IMR-90 (cell line): ENCODE measurements around the gene AGAP1. TPM values are rescaled to one million over a fixed set of nuclear protein-coding genes. Genes with fewer than 3 reads are reported as not detected.

Experiments used
- ATAC-seq: fragments of 200-7000 bp; cut with Tn5 transposase; 2 replicates; pipeline ENCODE4 v1.9.1; 2020; ENCODE audit warnings: low read depth, mild to moderate bottlenecking, moderate library complexity
- BruUV-seq: library from RNA; stranded (reverse); fragments of 400-500 nt; replicated peaks from 2 replicates; lab custom pipeline; 2021; lab: Mats Ljungman, UMichigan
- CTCF ChIA-PET: fragments of 300-600 bp; formaldehyde crosslinking; extraction: SDS; loops from one replicate; lab custom pipeline; 2021; ENCODE audit warnings: antibody characterized with exemption; lab: Yijun Ruan, JAX
- POLR2A ChIA-PET: fragments of 300-600 bp; sonication (Branson Sonifier 250); formaldehyde crosslinking; loops from one replicate; lab custom pipeline; 2022; ENCODE audit warnings: antibody characterized with exemption; ENCODE audit not compliant: unreplicated experiment; lab: Charles Lee
- DNase-seq: peaks from one replicate; pipeline ENCODE4 v3.0.0; 2013
- H2AFZ ChIP-seq: replicated peaks from 2 replicates; pipeline ENCODE3; 2013; ENCODE audit warnings: low read length, mild to moderate bottlenecking; ENCODE audit not compliant: poor library complexity
- H2AK5ac ChIP-seq: 2 replicates; pipeline ENCODE4 v1.6.1; 2013; ENCODE audit warnings: low read depth, low read length, inconsistent platforms
- H2AK9ac ChIP-seq: replicated peaks from 2 replicates; pipeline ENCODE3; 2013; ENCODE audit warnings: mild to moderate bottlenecking, low read depth, low read length, moderate library complexity; ENCODE audit not compliant: poor library complexity
- H2BK120ac ChIP-seq: 2 replicates; pipeline ENCODE4 v1.6.1; 2013; ENCODE audit warnings: low read depth, low read length, inconsistent platforms
- H2BK15ac ChIP-seq: 3 replicates; pipeline ENCODE4 v1.6.1; 2013; ENCODE audit warnings: low read depth, low read length, inconsistent platforms
- H2BK20ac ChIP-seq: 2 replicates; pipeline ENCODE4 v1.6.1; 2013; ENCODE audit warnings: low read depth, mild to moderate bottlenecking, inconsistent platforms, low read length, moderate library complexity
- H2BK5ac ChIP-seq: 2 replicates; pipeline ENCODE4 v1.6.1; 2013; ENCODE audit warnings: mild to moderate bottlenecking, low read depth, low read length, inconsistent platforms; ENCODE audit not compliant: poor library complexity, severe bottlenecking
- H3K14ac ChIP-seq: replicated peaks from 2 replicates; pipeline ENCODE4 v1.6.1; 2013; ENCODE audit warnings: low read depth, low read length, inconsistent platforms
- H3K18ac ChIP-seq: 2 replicates; pipeline ENCODE4 v1.6.1; 2013; ENCODE audit warnings: low read depth, low read length, control low read depth
- H3K23ac ChIP-seq: 2 replicates; pipeline ENCODE4 v1.6.1; 2013; ENCODE audit warnings: low read depth, low read length, inconsistent platforms
- H3K27ac ChIP-seq: 2 replicates; pipeline ENCODE4 v1.5.1; 2013; ENCODE audit warnings: mild to moderate bottlenecking, control low read depth, low read length; ENCODE audit not compliant: insufficient read depth
- H3K27me3 ChIP-seq: 2 replicates; pipeline ENCODE4 v1.6.1; 2013; ENCODE audit warnings: low read length; ENCODE audit not compliant: control insufficient read depth, insufficient read depth
- H3K36me3 ChIP-seq: 2 replicates; pipeline ENCODE4 v1.6.1; 2013; ENCODE audit warnings: low read length, mixed read lengths; ENCODE audit not compliant: control insufficient read depth, insufficient read depth
- H3K4ac ChIP-seq: 2 replicates; pipeline ENCODE4 v1.6.1; 2013; ENCODE audit warnings: low read depth, low read length, inconsistent platforms
- H3K4me1 ChIP-seq: 2 replicates; pipeline ENCODE4 v1.6.1; 2013; ENCODE audit warnings: low read length, mixed read lengths; ENCODE audit not compliant: control insufficient read depth, insufficient read depth
- H3K4me2 ChIP-seq: 2 replicates; pipeline ENCODE4 v1.6.1; 2013; ENCODE audit warnings: low read depth, mild to moderate bottlenecking, control low read depth, low read length, moderate library complexity
- H3K4me3 ChIP-seq: 2 replicates; pipeline ENCODE4 v1.5.1; 2013; ENCODE audit warnings: low read depth, mild to moderate bottlenecking, control low read depth, low read length, moderate library complexity; ENCODE audit not compliant: insufficient read depth
- H3K56ac ChIP-seq: 2 replicates; pipeline ENCODE4 v1.6.1; 2013; ENCODE audit warnings: low read length, inconsistent platforms; ENCODE audit not compliant: insufficient read depth; ENCODE audit errors: extremely low read depth
- H3K79me1 ChIP-seq, 2 experiments: 2 replicates each; pipeline ENCODE4 v1.6.1; 2013; ENCODE audit warnings: low read length in 2 of 2, inconsistent platforms in 1 of 2, low read depth in 1 of 2
- H3K9ac ChIP-seq: 2 replicates; pipeline ENCODE4 v1.6.1; 2013; ENCODE audit warnings: low read depth, low read length, control low read depth
- H3K9me1 ChIP-seq: 2 replicates; pipeline ENCODE4 v1.6.1; 2013; ENCODE audit warnings: low read length, inconsistent platforms; ENCODE audit not compliant: insufficient read depth
- H3K9me3 ChIP-seq: 2 replicates; pipeline ENCODE4 v1.6.1; 2013; ENCODE audit warnings: low read length; ENCODE audit not compliant: control insufficient read depth, insufficient read depth
- H4K20me1 ChIP-seq: 2 replicates; pipeline ENCODE4 v1.6.1; 2013; ENCODE audit warnings: low read length, inconsistent platforms; ENCODE audit not compliant: insufficient read depth
- H4K5ac ChIP-seq: 2 replicates; pipeline ENCODE4 v1.6.1; 2013; ENCODE audit warnings: mild to moderate bottlenecking, low read depth, low read length, control low read depth
- H4K8ac ChIP-seq, 2 experiments: 2 replicates each; pipeline ENCODE4 v1.6.1; 2013; ENCODE audit warnings: low read depth in 2 of 2, low read length in 2 of 2, control low read depth in 1 of 2, inconsistent platforms in 1 of 2
- H4K91ac ChIP-seq: 2 replicates; pipeline ENCODE4 v1.6.1; 2013; ENCODE audit warnings: low read depth, low read length, inconsistent platforms; ENCODE audit not compliant: insufficient read depth
- FOS ChIP-seq: fragments of 150-350 bp; IDR thresholded peaks from 2 replicates; pipeline ENCODE4 v1.6.1; 2016; ENCODE audit warnings: low read depth, low read length
- MAZ ChIP-seq: IDR thresholded peaks from 2 replicates; pipeline ENCODE4 v1.6.1; 2012; ENCODE audit warnings: low read depth, mild to moderate bottlenecking, low read length, improper control_type of control experiment, moderate library complexity, borderline replicate concordance
- NFE2L2 ChIP-seq: fragments of 150-350 bp; IDR thresholded peaks from 2 replicates; pipeline ENCODE4 v1.6.1; 2016; ENCODE audit warnings: low read depth, mild to moderate bottlenecking, low read length
- POLR2A ChIP-seq: IDR thresholded peaks from 2 replicates; pipeline ENCODE4 v1.6.1; 2012; ENCODE audit warnings: mild to moderate bottlenecking, low read depth, low read length
- RFX5 ChIP-seq: IDR thresholded peaks from 2 replicates; pipeline ENCODE4 v1.8.0; 2012; ENCODE audit warnings: low read depth, mild to moderate bottlenecking, low read length, moderate library complexity
- WGBS, 2 experiments: methylation state at CpG; one replicate each; pipeline versions ENCODE4 v1.1.5 to v1.1.7; 2013; ENCODE audit warnings: missing lambda C conversion rate in 2 of 2; ENCODE audit not compliant: insufficient read length in 1 of 2; ENCODE audit errors: extremely low coverage in 2 of 2; 5-methylcytosine and 5-hydroxymethylcytosine counted together
- dilution Hi-C: fragments of 300-500 bp; cut with HindIII; formaldehyde crosslinking; loops from one replicate; pipeline ENCODE4 v1.14.3; 2018; ENCODE audit warnings: low sequenced_read_pairs; ENCODE audit not compliant: unreplicated experiment
- in situ Hi-C: fragments of 300-500 bp; cut with MboI; formaldehyde crosslinking; loops from 3 replicates; pipeline ENCODE4 v1.14.3; 2019; ENCODE audit warnings: low sequenced_read_pairs, inconsistent platforms, mixed read lengths
- intact Hi-C: fragments of 100-400 bp; cut with micrococcal nuclease; formaldehyde crosslinking; loops from 2 replicates; pipeline ENCODE4 v1.10.0; 2022
- polyA plus RNA-seq, 3 experiments: library from polyadenylated mRNA; depleted of rRNA; stranded (reverse); fragments of >200 nt; gene quantifications; 2 replicates each; pipeline ENCODE4 v1.2.3, GENCODE V29; 2012; ENCODE audit warnings: low replicate concordance in 1 of 3
- total RNA-seq: library from RNA; depleted of rRNA; stranded (reverse); fragments of >200 nt; gene quantifications from 2 replicates; pipeline ENCODE4 v1.2.3, GENCODE V29; 2012

Gene AGAP1
- total and polyA plus RNA-seq, 2 of the 4 experiments (the other 2 are of a cell fraction): 15.1 to 16.4 TPM

DNA sequence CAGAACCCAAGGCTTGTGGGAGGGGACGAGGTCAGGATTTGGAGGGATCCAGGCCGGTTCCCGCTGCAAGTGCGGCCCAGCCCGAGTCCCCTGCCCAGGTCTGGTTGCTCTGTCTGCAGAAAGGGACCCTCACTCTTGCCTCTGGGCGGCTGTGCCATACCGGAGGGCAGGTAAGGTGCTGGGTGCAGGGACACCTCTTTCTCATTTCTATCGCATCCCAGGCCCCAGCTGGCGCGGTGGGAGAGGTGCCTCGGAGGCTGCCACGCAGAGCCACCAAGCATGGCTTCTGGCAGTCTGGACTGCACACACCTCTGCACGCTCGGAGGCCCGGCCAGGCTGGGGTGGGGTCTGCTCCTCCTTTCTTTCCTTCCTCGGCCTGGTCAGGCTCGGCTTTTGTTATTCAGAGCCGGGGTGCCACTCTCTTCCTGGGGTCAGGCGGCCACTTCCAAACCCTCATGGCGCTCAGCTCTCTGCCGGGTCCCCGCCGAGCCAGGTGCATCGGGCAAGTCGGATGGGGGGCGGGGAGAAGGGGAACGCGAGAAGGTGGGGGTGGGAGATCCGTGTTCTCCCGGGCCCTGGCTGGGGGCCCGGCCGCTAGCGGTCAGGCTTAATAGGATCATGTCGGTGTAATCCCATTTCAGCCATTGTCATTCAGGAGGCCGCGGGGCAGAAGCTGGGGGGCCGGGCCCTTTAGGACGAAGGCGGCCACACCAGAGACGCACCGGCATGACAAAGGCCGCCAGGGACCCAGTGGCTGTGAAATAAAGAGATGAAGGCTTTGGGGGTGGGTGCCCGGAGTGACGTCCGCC, 665.3 kb downstream of the AGAP1 start:
- dilution Hi-C loops (no loop called here), in situ Hi-C loops (loop anchor here (25.0 kb wide), 1 partner anchor 547 kb away; no protein-coding TSS in a partner anchor), intact Hi-C loops (no loop called here)
- H3K9me3 ChIP-seq: no peaks in the 10 kb centered on the region; the same call in 1 of the 2 replicates
- H2AK5ac ChIP-seq: no peak overlapping the region
- H3K27ac ChIP-seq: no peak overlapping the region
- H3K9ac ChIP-seq: no peak overlapping the region
- H3K79me1 ChIP-seq: no peaks in the 10 kb centered on the region
- no peak overlapping the region for H4K5ac ChIP-seq
- no peaks in the 10 kb centered on the region for H3K9me1 ChIP-seq
- no peak overlapping the region for H3K18ac ChIP-seq
- H2BK15ac ChIP-seq: no peak overlapping the region
- H2AFZ ChIP-seq: no peak overlapping the region
- no peak overlapping the region for H4K8ac ChIP-seq
- no peak overlapping the region for H2BK120ac ChIP-seq
- no peak for TF ChIP-seq NFE2L2
- no peak for TF ChIP-seq POLR2A
- TF ChIP-seq RFX5: no peak
- TF ChIP-seq MAZ: no peak
- TF ChIP-seq FOS: no peak
- no peak overlapping the region for H3K14ac ChIP-seq
- DNase-seq (no peak), ATAC-seq (no peak)
- H3K4ac ChIP-seq: no peak overlapping the region
- H2BK5ac ChIP-seq: no peak overlapping the region
- WGBS, 2 experiments: 5% methylated on average over 10 of the region's 45 CpGs; no CpG with 5 or more reads in 1 of the 2 experiments
- no peak overlapping the region for H3K4me3 ChIP-seq
- no peak overlapping the region for H4K91ac ChIP-seq
- no peak overlapping the region for H3K4me2 ChIP-seq
- no peaks in the 10 kb centered on the region for H3K36me3 ChIP-seq
- no TSS peak for BruUV-seq
- no peaks in the 10 kb centered on the region; the same call in 1 of the 2 replicates for H3K4me1 ChIP-seq
- no peak overlapping the region for H2AK9ac ChIP-seq
- ChIA-PET POLR2A (no interaction called here), CTCF (no interaction called here)
- H4K20me1 ChIP-seq: no peaks in the 10 kb centered on the region
- H3K23ac ChIP-seq: no peak overlapping the region
- no peak overlapping the region for H3K56ac ChIP-seq
- H2BK20ac ChIP-seq: no peak overlapping the region
- H3K27me3 ChIP-seq: peaks cover 85% of the 10 kb centered on the region
